HEK293 (cell line): ENCODE measurements around the gene VEGFA.
A peak's percentile ranks its signal among the peaks of the same experiment; 100 is the strongest.

Source experiments
- FEZF1 ChIP-seq: fragments of 450-650 bp; formaldehyde crosslinking; IDR thresholded peaks from 2 replicates; pipeline ENCODE4 v1.5.1; 2016; ENCODE audit warnings: missing biosample characterization, missing genetic modification characterization
- GLI4 ChIP-seq: fragments of 450-650 bp; formaldehyde crosslinking; IDR thresholded peaks from 2 replicates; pipeline ENCODE4 v1.5.1; 2016; ENCODE audit warnings: missing biosample characterization, missing genetic modification characterization
- KLF8 ChIP-seq: fragments of 450-650 bp; formaldehyde crosslinking; IDR thresholded peaks from 2 replicates; pipeline ENCODE4 v1.5.1; 2016; ENCODE audit warnings: missing biosample characterization, missing genetic modification characterization
- KLF9 ChIP-seq: fragments of 450-650 bp; formaldehyde crosslinking; IDR thresholded peaks from 2 replicates; pipeline ENCODE4 v1.5.1; 2016; ENCODE audit warnings: missing biosample characterization, missing genetic modification characterization, low read depth
- MZF1 ChIP-seq: fragments of 450-650 bp; formaldehyde crosslinking; IDR thresholded peaks from 2 replicates; pipeline ENCODE4 v1.5.1; 2017; ENCODE audit warnings: missing biosample characterization, missing genetic modification characterization, borderline replicate concordance
- PRDM4 ChIP-seq: fragments of 450-650 bp; formaldehyde crosslinking; IDR thresholded peaks from 2 replicates; pipeline ENCODE4 v1.5.1; 2017; ENCODE audit warnings: missing biosample characterization, missing genetic modification characterization
- SALL2 ChIP-seq: fragments of 450-650 bp; formaldehyde crosslinking; IDR thresholded peaks from 2 replicates; pipeline ENCODE4 v1.5.0; 2017; ENCODE audit warnings: missing biosample characterization, mild to moderate bottlenecking, missing genetic modification characterization, borderline replicate concordance
- YY1 ChIP-seq: fragments of 450-650 bp; formaldehyde crosslinking; IDR thresholded peaks from 2 replicates; pipeline ENCODE4 v1.5.1; 2018; ENCODE audit warnings: missing biosample characterization, missing genetic modification characterization
- YY2 ChIP-seq: fragments of 450-650 bp; formaldehyde crosslinking; IDR thresholded peaks from 2 replicates; pipeline ENCODE4 v1.5.1; 2016; ENCODE audit warnings: missing biosample characterization, missing genetic modification characterization
- ZFHX2 ChIP-seq: fragments of 450-650 bp; formaldehyde crosslinking; conservative IDR thresholded peaks from 2 replicates; pipeline ENCODE4 v1.5.1; 2016; ENCODE audit warnings: missing biosample characterization, missing genetic modification characterization
- ZFP37 ChIP-seq: fragments of 450-650 bp; formaldehyde crosslinking; IDR thresholded peaks from 2 replicates; pipeline ENCODE4 v1.5.1; 2016; ENCODE audit warnings: missing biosample characterization, missing genetic modification characterization
- ZIC2 ChIP-seq: fragments of 450-650 bp; formaldehyde crosslinking; IDR thresholded peaks from 2 replicates; pipeline ENCODE4 v1.5.1; 2016; ENCODE audit warnings: missing biosample characterization, missing genetic modification characterization
- ZNF114 ChIP-seq: fragments of 450-650 bp; formaldehyde crosslinking; IDR thresholded peaks from 2 replicates; pipeline ENCODE4 v1.5.0; 2017; ENCODE audit warnings: missing biosample characterization, missing genetic modification characterization
- ZNF202 ChIP-seq: fragments of 450-650 bp; formaldehyde crosslinking; IDR thresholded peaks from 2 replicates; pipeline ENCODE4 v1.5.1; 2016; ENCODE audit warnings: missing biosample characterization, missing genetic modification characterization, borderline replicate concordance
- ZNF324 ChIP-seq: fragments of 450-650 bp; formaldehyde crosslinking; IDR thresholded peaks from 2 replicates; pipeline ENCODE4 v1.5.1; 2016; ENCODE audit warnings: missing biosample characterization, missing genetic modification characterization
- ZNF37A ChIP-seq: fragments of 450-650 bp; IDR thresholded peaks from 2 replicates; pipeline ENCODE4 v1.5.1; 2018; ENCODE audit warnings: missing biosample characterization, missing genetic modification characterization
- ZNF473 ChIP-seq: fragments of 450-650 bp; formaldehyde crosslinking; IDR thresholded peaks from 2 replicates; pipeline ENCODE4 v1.5.1; 2017; ENCODE audit warnings: missing biosample characterization, missing genetic modification characterization
- ZNF518A ChIP-seq: fragments of 450-650 bp; formaldehyde crosslinking; conservative IDR thresholded peaks from 2 replicates; pipeline ENCODE4 v1.5.1; 2016; ENCODE audit warnings: low read depth, missing biosample characterization, missing genetic modification characterization
- ZNF530 ChIP-seq: fragments of 450-650 bp; formaldehyde crosslinking; IDR thresholded peaks from 2 replicates; pipeline ENCODE4 v1.5.1; 2016; ENCODE audit warnings: low read depth, missing biosample characterization, missing genetic modification characterization
- ZNF549 ChIP-seq: fragments of 450-650 bp; IDR thresholded peaks from 2 replicates; pipeline ENCODE4 v1.5.1; 2018; ENCODE audit warnings: missing biosample characterization, missing genetic modification characterization, mild to moderate bottlenecking, inconsistent platforms, moderate library complexity
- ZNF580 ChIP-seq: fragments of 450-650 bp; formaldehyde crosslinking; IDR thresholded peaks from 2 replicates; pipeline ENCODE4 v1.5.1; 2016; ENCODE audit warnings: missing biosample characterization, missing genetic modification characterization
- ZNF596 ChIP-seq: fragments of 450-650 bp; IDR thresholded peaks from 2 replicates; pipeline ENCODE4 v1.5.0; 2018; ENCODE audit warnings: missing biosample characterization, mild to moderate bottlenecking, missing genetic modification characterization, moderate library complexity
- ZNF629 ChIP-seq: fragments of 450-650 bp; formaldehyde crosslinking; IDR thresholded peaks from 2 replicates; pipeline ENCODE4 v1.5.1; 2017; ENCODE audit warnings: missing biosample characterization, missing genetic modification characterization
- ZNF701 ChIP-seq: fragments of 450-650 bp; formaldehyde crosslinking; IDR thresholded peaks from 2 replicates; pipeline ENCODE4 v1.5.1; 2016; ENCODE audit warnings: missing biosample characterization, missing genetic modification characterization
- ZNF830 ChIP-seq: fragments of 450-650 bp; IDR thresholded peaks from 2 replicates; pipeline ENCODE4 v1.5.0; 2018; ENCODE audit warnings: missing biosample characterization, missing genetic modification characterization, low read depth, mild to moderate bottlenecking, moderate library complexity
- ZSCAN16 ChIP-seq: fragments of 450-650 bp; formaldehyde crosslinking; IDR thresholded peaks from 2 replicates; pipeline ENCODE4 v1.5.1; 2016; ENCODE audit warnings: missing biosample characterization, missing genetic modification characterization
- ZSCAN23 ChIP-seq: fragments of 450-650 bp; formaldehyde crosslinking; IDR thresholded peaks from 2 replicates; pipeline ENCODE4 v1.5.1; 2016; ENCODE audit warnings: missing biosample characterization, missing genetic modification characterization

The VEGFA gene

GRCh38 chr6:43771210-43771857 lies 1.3 kb downstream of the VEGFA start (continued):
- TF ChIP-seq ZNF530 (no peak), YY2 (no peak), FEZF1 (peak; percentile 18; the same call in 1 of the 2 replicates), MZF1 (no peak), ZNF549 (no peak), ZNF518A (tag by site-specific recombination) (no peak), ZNF324 (tag by site-specific recombination) (peak; percentile 32; the same call in 1 of the 2 replicates), ZNF629 (tag by site-specific recombination) (peak; percentile 65; the same call in 1 of the 2 replicates), ZFHX2 (tag by site-specific recombination) (peak; percentile 100), ZNF37A (tag by site-specific recombination) (no peak), ZNF114 (no peak), ZNF580 (tag by site-specific recombination) (no peak), KLF8 (tag by site-specific recombination) (peak; percentile 94), ZSCAN16 (tag by site-specific recombination) (no peak), PRDM4 (tag by site-specific recombination) (no peak; the same call in none of the 2 replicates), ZNF202 (no peak), ZIC2 (tag by site-specific recombination) (peak; percentile 79), ZNF830 (tag by site-specific recombination) (no peak), ZNF701 (tag by site-specific recombination) (no peak), ZSCAN23 (no peak), YY1 (tag by site-specific recombination) (peak; percentile 25; the same call in 1 of the 2 replicates), GLI4 (no peak), ZNF596 (tag by site-specific recombination) (0 out of 2 replicates have a peak, but pooled peaks have one; percentile 27), SALL2 (tag by site-specific recombination) (no peak), ZFP37 (tag by site-specific recombination) (0 out of 2 replicates have a peak, but pooled peaks have one; percentile 10), KLF9 (tag by site-specific recombination) (peak; percentile 93), ZNF473 (tag by site-specific recombination) (no peak)
